HepG2 (cell line): ENCODE measurements around the gene NONO. TPM values are rescaled to one million over a fixed set of nuclear protein-coding genes. Genes with fewer than 3 reads are reported as not detected.

ENCODE experiments used
- ATAC-seq: fragments of 200-7000 bp; cut with Tn5 transposase; 3 replicates; pipeline ENCODE4 v1.9.1; 2020; ENCODE audit warnings: mild to moderate bottlenecking, moderate library complexity
- BruUV-seq: library from RNA; stranded (reverse); fragments of 400-500 nt; replicated peaks from 2 replicates; lab custom pipeline; 2021; lab: Mats Ljungman, UMichigan
- CTCF ChIA-PET: fragments of 300-600 bp; formaldehyde crosslinking; extraction: SDS; loops from one replicate; lab custom pipeline; 2021; ENCODE audit warnings: low total read pairs, inconsistent platforms, low intra/inter-chr PET ratio; lab: Yijun Ruan, JAX
- POLR2A ChIA-PET: fragments of 350-600 bp; sonication (Branson Sonifier 250); formaldehyde crosslinking; loops from one replicate; lab custom pipeline; 2020; ENCODE audit warnings: antibody characterized with exemption, inconsistent platforms; lab: Yijun Ruan, JAX
- DNase-seq: peaks from one replicate; pipeline ENCODE4 v3.0.0-alpha.2; 2015; ENCODE audit warnings: low spot score
- FAIRE-seq: peaks from 3 replicates; lab custom pipeline; 2011; peaks lifted over from hg19 to GRCh38; lab: Jason Lieb, UNC
- H2AFZ ChIP-seq: one replicate; pipeline ENCODE4 v1.6.1; 2011; ENCODE audit warnings: low read length, inconsistent platforms
- H3K27ac ChIP-seq: fragments of 300-600 bp; 3 replicates; pipeline ENCODE4 v1.8.0; 2011; ENCODE audit warnings: mixed run types, mild to moderate bottlenecking, mixed read lengths, low read length, inconsistent platforms; ENCODE audit not compliant: insufficient read depth; ENCODE audit errors: extremely low read length
- H3K27me3 ChIP-seq, 2 experiments: fragments of 200-600 bp in 1 of 2; 2 replicates in 1 of 2; 3 replicates in 1 of 2; pipeline versions ENCODE4 v1.6.0 to v1.8.0; 2011; ENCODE audit warnings: low read length in 2 of 2, mild to moderate bottlenecking in 2 of 2, moderate library complexity in 2 of 2, inconsistent platforms in 1 of 2; ENCODE audit not compliant: insufficient read depth in 2 of 2, control insufficient read depth in 1 of 2
- H3K36me3 ChIP-seq, 2 experiments: fragments of 200-600 bp in 1 of 2; replicated peaks in 1 of 2; 2 replicates in 1 of 2; 3 replicates in 1 of 2; pipeline versions ENCODE4 v1.5.1 to v1.8.0; 2011; ENCODE audit warnings: low read length in 2 of 2, inconsistent platforms in 1 of 2; ENCODE audit not compliant: insufficient read depth in 2 of 2, control insufficient read depth in 1 of 2
- H3K4me1 ChIP-seq: 2 replicates; pipeline ENCODE4 v1.5.1; 2012; ENCODE audit warnings: low read length, inconsistent platforms; ENCODE audit not compliant: insufficient read depth
- H3K4me2 ChIP-seq: 2 replicates; pipeline ENCODE4 v1.6.0; 2011; ENCODE audit warnings: low read depth, low read length, inconsistent platforms
- H3K4me3 ChIP-seq, 3 experiments: fragments of 200-600 bp in 1 of 3; sonication (generic), shearing (Covaris generic) in 1 of 3; replicated peaks in 1 of 3; 2 replicates each; pipeline ENCODE4 v1.5.1; 2011 to 2016; ENCODE audit warnings: low read length in 3 of 3, inconsistent platforms in 2 of 3, low read depth in 2 of 3, mild to moderate bottlenecking in 2 of 3, control low read depth in 1 of 3, mixed read lengths in 1 of 3; ENCODE audit not compliant: insufficient read depth in 1 of 3
- H3K79me2 ChIP-seq: one replicate; pipeline ENCODE4 v1.6.1; 2011; ENCODE audit warnings: low read length, inconsistent platforms; ENCODE audit not compliant: insufficient read depth
- H3K9ac ChIP-seq: 2 replicates; pipeline ENCODE4 v1.6.0; 2011; ENCODE audit warnings: mild to moderate bottlenecking, low read depth, low read length, inconsistent platforms; ENCODE audit not compliant: insufficient read depth
- H3K9me3 ChIP-seq: 2 replicates; pipeline ENCODE4 v1.5.1; 2012; ENCODE audit warnings: mild to moderate bottlenecking, low read length
- H4K20me1 ChIP-seq: 2 replicates; pipeline ENCODE4 v1.6.0; 2011; ENCODE audit warnings: inconsistent platforms, mild to moderate bottlenecking, low read length, moderate library complexity; ENCODE audit not compliant: insufficient read depth
- ARHGAP35 ChIP-seq: sonication (generic); formaldehyde crosslinking; IDR thresholded peaks from 2 replicates; pipeline ENCODE4 v1.9.0; 2022; ENCODE audit warnings: mild to moderate bottlenecking, inconsistent platforms, moderate library complexity, missing genetic modification reagents, borderline replicate concordance
- GTF2F1 ChIP-seq: fragments of 150-350 bp; IDR thresholded peaks from 2 replicates; pipeline ENCODE4 v1.6.1; 2014; ENCODE audit warnings: low read length
- HNF1A ChIP-seq, 2 experiments: sonication (generic) in 1 of 2; formaldehyde crosslinking in 1 of 2; IDR thresholded peaks; 2 replicates each; pipeline versions ENCODE4 v1.4.0 to v1.6.1; 2016 to 2020; ENCODE audit warnings: borderline replicate concordance in 1 of 2, low read depth in 1 of 2, mild to moderate bottlenecking in 1 of 2, missing genetic modification reagents in 1 of 2
- NR2F1 ChIP-seq, 2 experiments: fragments of 450-650 bp in 1 of 2; formaldehyde crosslinking in 1 of 2; IDR thresholded peaks; 2 replicates each; pipeline versions ENCODE4 v1.5.0 to v1.6.1; 2016 to 2020; ENCODE audit warnings: mild to moderate bottlenecking in 1 of 2, missing compliant biosample characterization in 1 of 2, missing genetic modification reagents in 1 of 2, moderate library complexity in 1 of 2
- SNRNP70 ChIP-seq: fragments of 200-400 bp; formaldehyde crosslinking; IDR thresholded peaks from 2 replicates; pipeline ENCODE4 v1.6.1; 2017; ENCODE audit warnings: mild to moderate bottlenecking, low read depth, low read length, moderate library complexity
- ZMYM4 ChIP-seq: sonication (generic); formaldehyde crosslinking; IDR thresholded peaks from 2 replicates; pipeline ENCODE4 v1.8.1; 2023; ENCODE audit warnings: mild to moderate bottlenecking, missing genetic modification reagents
- ZNF335 ChIP-seq: sonication (generic); formaldehyde crosslinking; IDR thresholded peaks from 2 replicates; pipeline ENCODE4 v1.4.0; 2020; ENCODE audit warnings: missing genetic modification reagents
- WGBS: methylation state at CpG from one replicate; pipeline ENCODE4 v1.1.6; 2017; ENCODE audit warnings: low lambda C conversion rate; 5-methylcytosine and 5-hydroxymethylcytosine counted together
- in situ Hi-C: cut with HindIII; loops from 2 replicates; pipeline ENCODE4 v1.10.0; 2017; ENCODE audit warnings: low pct_unique_long_range_greater_than_20kb; ENCODE audit not compliant: extremely low pct_ligation_motif_present
- intact Hi-C: fragments of 100-400 bp; cut with micrococcal nuclease; formaldehyde crosslinking; loops from one replicate; pipeline ENCODE4 v1.10.0; 2022; ENCODE audit not compliant: unreplicated experiment
- polyA plus RNA-seq, 8 experiments: library from polyadenylated mRNA; depleted of rRNA in 3 of 8; stranded (reverse) in 7 of 8; unstranded in 1 of 8; fragments of >200 nt; fragmentation: Illumina TruSeq in 4 of 8; extraction: Trizol in 4 of 8; gene quantifications; 2 replicates each; pipeline versions ENCODE4 v1.2.1 to v1.2.3, GENCODE V29; 2011 to 2016; ENCODE audit warnings: low read depth in 4 of 8, missing spikeins in 1 of 8, mixed read lengths in 1 of 8; ENCODE audit not compliant: insufficient read depth in 1 of 8
- total RNA-seq, 5 experiments: library from RNA; depleted of rRNA; stranded (reverse); fragments of >200 nt; fragmentation: Illumina TruSeq; extraction: Trizol; gene quantifications; 2 replicates each; pipeline ENCODE4 v1.2.3, GENCODE V29; 2016; ENCODE audit warnings: low read depth in 1 of 5
- TF ChIP-seq, protein P1 (sequence below): sonication (generic); formaldehyde crosslinking; IDR thresholded peaks from 2 replicates; pipeline ENCODE4 v1.4.0; 2020; ENCODE audit warnings: missing genetic modification reagents, borderline replicate concordance

The NONO gene
- total and polyA plus RNA-seq, 2 of the 13 experiments (the other 11 are each of a cell fraction or from before 2014, with no cell fraction given) = 408 to 605 TPM

DNA sequence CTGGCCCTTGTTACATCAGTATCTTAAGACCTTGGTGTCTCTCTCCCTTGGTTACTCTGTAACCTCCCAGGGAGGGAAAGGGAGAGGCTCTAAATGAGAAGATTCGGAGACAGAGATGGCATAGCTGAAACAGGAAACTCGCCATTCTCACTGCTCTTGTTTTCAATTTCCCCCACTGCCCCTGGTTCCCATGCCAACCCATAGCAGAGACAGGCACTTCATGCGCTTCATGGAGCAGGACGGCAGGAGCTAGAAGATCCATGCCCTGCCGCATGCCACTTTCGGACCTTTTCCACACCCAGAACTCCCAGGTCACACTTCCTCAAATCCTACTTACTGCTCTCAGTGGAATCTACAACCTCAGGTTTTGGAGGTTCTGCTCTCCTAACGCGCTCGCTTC, 32.6 kb upstream of the NONO start:
- no peaks in the 10 kb centered on the region for H3K9me3 ChIP-seq
- H2AFZ ChIP-seq = no peak overlapping the region
- no peak overlapping the region for H3K27ac ChIP-seq
- H3K36me3 ChIP-seq = peaks cover 8 to 25% of the 10 kb centered on the region in 2 experiments
- no TSS peak for BruUV-seq
- ChIA-PET CTCF (no interaction called here), POLR2A (interaction anchor here (0.9 to 1.6 kb wide), 2 partner anchors 23 to 25 kb away, joined by 4 to 5 read pairs; no protein-coding TSS in a partner anchor)
- DNase-seq (no peak), FAIRE-seq (no peak), ATAC-seq (no peak)
- intact Hi-C loops = loop anchor here (5.0 kb wide), 1 partner anchor 69 kb away; no protein-coding TSS in a partner anchor
- H3K9ac ChIP-seq = no peak overlapping the region
- no peak overlapping the region for H3K4me2 ChIP-seq
- H3K4me1 ChIP-seq = peaks cover 27% of the 10 kb centered on the region
- no peaks in the 10 kb centered on the region for H4K20me1 ChIP-seq
- WGBS = 98% methylated on average over 8 of the region's 9 CpGs
- peaks cover 18% of the 10 kb centered on the region for H3K79me2 ChIP-seq
- no peaks in the 10 kb centered on the region; a peak in 1 of 5 replicates for H3K27me3 ChIP-seq
- TF ChIP-seq ZNF335 (CRISPR knock-in tag) (no peak), ARHGAP35 (CRISPR knock-in tag) (no peak), SNRNP70 (no peak)
- in situ Hi-C loops = no loop called here
- H3K4me3 ChIP-seq = no peak overlapping the region

DNA sequence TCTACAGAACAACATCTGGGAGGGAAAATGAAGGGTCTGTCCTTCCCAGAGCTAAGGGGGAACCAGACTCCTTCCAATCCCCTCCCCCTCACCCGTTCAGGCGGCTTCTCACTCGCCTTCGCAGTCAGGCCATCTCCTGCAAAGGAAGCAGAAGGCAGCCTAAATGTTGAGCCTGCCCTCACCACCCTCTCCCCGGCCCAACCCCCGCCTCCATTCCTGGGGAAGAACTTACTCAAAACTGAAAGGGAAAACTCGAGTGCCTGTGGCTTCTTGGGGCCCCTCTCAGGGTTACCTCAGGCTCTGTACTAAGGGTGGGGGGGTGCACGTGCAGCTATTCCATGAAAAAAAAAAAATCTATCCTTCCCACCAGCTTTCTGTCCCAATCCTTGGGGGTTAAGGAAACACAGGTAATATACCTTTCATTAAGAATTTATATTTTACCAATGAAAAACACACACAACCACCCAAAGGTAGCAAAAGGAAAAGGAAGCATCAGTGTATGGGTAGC, 31.9 kb upstream of the NONO start:
- H3K9ac ChIP-seq = peak overlapping the region; percentile 56; the same call in 1 of the 2 replicates
- no peak for FAIRE-seq
- no peak for ATAC-seq
- H3K4me2 ChIP-seq = peak overlapping the region; percentile 75
- no peak overlapping the region for H3K27ac ChIP-seq
- H3K27me3 ChIP-seq = no peaks in the 10 kb centered on the region; a peak in 1 of 5 replicates
- peaks cover 18% of the 10 kb centered on the region for H3K79me2 ChIP-seq
- intact Hi-C loops = loop anchor here (5.0 kb wide), 1 partner anchor 69 kb away; no protein-coding TSS in a partner anchor
- peaks cover 8 to 22% of the 10 kb centered on the region in 2 experiments for H3K36me3 ChIP-seq
- H2AFZ ChIP-seq = no peak overlapping the region
- 80% methylated on average over 4 of the region's 8 CpGs for WGBS
- H3K4me3 ChIP-seq = no peak overlapping the region
- no peaks in the 10 kb centered on the region for H4K20me1 ChIP-seq
- no TSS peak for BruUV-seq
- ChIA-PET CTCF (no interaction called here), POLR2A (interaction anchor here (0.9 to 1.6 kb wide), 2 partner anchors 24 to 26 kb away, joined by 4 to 5 read pairs; no protein-coding TSS in a partner anchor)
- peaks cover 34% of the 10 kb centered on the region for H3K4me1 ChIP-seq
- H3K9me3 ChIP-seq = no peaks in the 10 kb centered on the region
- in situ Hi-C loops = no loop called here
- no peak for DNase-seq
- TF ChIP-seq NR2F1 (CRISPR knock-in tag; IDR thresholded peaks at IDR 0.05) = no peak
- TF ChIP-seq GTF2F1 = no peak
- no peak for TF ChIP-seq ZMYM4 (CRISPR knock-in tag)
- TF ChIP-seq, protein P1, sequence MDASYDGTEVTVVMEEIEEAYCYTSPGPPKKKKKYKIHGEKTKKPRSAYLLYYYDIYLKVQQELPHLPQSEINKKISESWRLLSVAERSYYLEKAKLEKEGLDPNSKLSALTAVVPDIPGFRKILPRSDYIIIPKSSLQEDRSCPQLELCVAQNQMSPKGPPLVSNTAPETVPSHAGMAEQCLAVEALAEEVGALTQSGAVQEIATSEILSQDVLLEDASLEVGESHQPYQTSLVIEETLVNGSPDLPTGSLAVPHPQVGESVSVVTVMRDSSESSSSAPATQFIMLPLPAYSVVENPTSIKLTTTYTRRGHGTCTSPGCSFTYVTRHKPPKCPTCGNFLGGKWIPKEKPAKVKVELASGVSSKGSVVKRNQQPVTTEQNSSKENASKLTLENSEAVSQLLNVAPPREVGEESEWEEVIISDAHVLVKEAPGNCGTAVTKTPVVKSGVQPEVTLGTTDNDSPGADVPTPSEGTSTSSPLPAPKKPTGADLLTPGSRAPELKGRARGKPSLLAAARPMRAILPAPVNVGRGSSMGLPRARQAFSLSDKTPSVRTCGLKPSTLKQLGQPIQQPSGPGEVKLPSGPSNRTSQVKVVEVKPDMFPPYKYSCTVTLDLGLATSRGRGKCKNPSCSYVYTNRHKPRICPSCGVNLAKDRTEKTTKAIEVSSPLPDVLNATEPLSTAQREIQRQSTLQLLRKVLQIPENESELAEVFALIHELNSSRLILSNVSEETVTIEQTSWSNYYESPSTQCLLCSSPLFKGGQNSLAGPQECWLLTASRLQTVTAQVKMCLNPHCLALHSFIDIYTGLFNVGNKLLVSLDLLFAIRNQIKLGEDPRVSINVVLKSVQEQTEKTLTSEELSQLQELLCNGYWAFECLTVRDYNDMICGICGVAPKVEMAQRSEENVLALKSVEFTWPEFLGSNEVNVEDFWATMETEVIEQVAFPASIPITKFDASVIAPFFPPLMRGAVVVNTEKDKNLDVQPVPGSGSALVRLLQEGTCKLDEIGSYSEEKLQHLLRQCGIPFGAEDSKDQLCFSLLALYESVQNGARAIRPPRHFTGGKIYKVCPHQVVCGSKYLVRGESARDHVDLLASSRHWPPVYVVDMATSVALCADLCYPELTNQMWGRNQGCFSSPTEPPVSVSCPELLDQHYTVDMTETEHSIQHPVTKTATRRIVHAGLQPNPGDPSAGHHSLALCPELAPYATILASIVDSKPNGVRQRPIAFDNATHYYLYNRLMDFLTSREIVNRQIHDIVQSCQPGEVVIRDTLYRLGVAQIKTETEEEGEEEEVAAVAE (CRISPR knock-in tag) = no peak
- TF ChIP-seq HNF1A (IDR thresholded peaks at IDR 0.05; ENCODE audit: low read depth) = no peak
- no peak for TF ChIP-seq HNF1A (CRISPR knock-in tag; IDR thresholded peaks at IDR 0.05; ENCODE audit: borderline replicate concordance)
